PC-3 (cell line): ENCODE results near the gene ZNF277. TPM values are rescaled to one million over a fixed set of nuclear protein-coding genes. Genes with fewer than 3 reads are reported as not detected.

Experiments used
- ATAC-seq: fragments of 200-7000 bp; cut with Tn5 transposase; 2 replicates; pipeline ENCODE4 v1.9.1; 2020; ENCODE audit warnings: mild to moderate bottlenecking, moderate library complexity
- BruUV-seq: library from RNA; stranded (reverse); fragments of 400-500 nt; replicated peaks from 2 replicates; lab custom pipeline; 2021; lab: Mats Ljungman, UMichigan
- CTCF ChIA-PET: fragments of 300-600 bp; sonication (Branson Sonifier 250); formaldehyde crosslinking; loops from one replicate; lab custom pipeline; 2022; ENCODE audit warnings: antibody characterized with exemption; lab: Charles Lee
- POLR2A ChIA-PET: fragments of 300-600 bp; sonication (Branson Sonifier 250); formaldehyde crosslinking; loops from one replicate; lab custom pipeline; 2022; ENCODE audit warnings: antibody characterized with exemption; ENCODE audit not compliant: unreplicated experiment; lab: Charles Lee
- DNase-seq: peaks from one replicate; pipeline ENCODE4 v3.0.0-alpha.2; 2015
- H2AFZ ChIP-seq: fragments of 300-600 bp; sonication (generic); 2 replicates; pipeline ENCODE4 v1.6.0; 2016; ENCODE audit warnings: antibody characterized with exemption, low read length
- H3F3A ChIP-seq: fragments of 300-600 bp; sonication (generic); one replicate; pipeline ENCODE4 v1.6.0; 2017; ENCODE audit warnings: antibody characterized with exemption, low read length, control low read depth, mild to moderate bottlenecking; ENCODE audit not compliant: unreplicated experiment
- H3K27ac ChIP-seq: fragments of 300-600 bp; sonication (generic); 2 replicates; pipeline ENCODE4 v1.5.1; 2016; ENCODE audit warnings: mild to moderate bottlenecking, low read length
- H3K27me3 ChIP-seq: fragments of 300-600 bp; sonication (generic); 2 replicates; pipeline ENCODE4 v1.6.1; 2016; ENCODE audit warnings: low read length, mixed read lengths
- H3K36me3 ChIP-seq: fragments of 300-600 bp; sonication (generic); 2 replicates; pipeline ENCODE4 v1.6.1; 2016; ENCODE audit warnings: low read depth, mixed run types, low read length, mixed read lengths
- H3K4me1 ChIP-seq: fragments of 300-600 bp; sonication (generic); 2 replicates; pipeline ENCODE4 v1.5.1; 2016; ENCODE audit warnings: low read length; ENCODE audit not compliant: insufficient read depth
- H3K4me2 ChIP-seq: fragments of 300-600 bp; sonication (generic); 2 replicates; pipeline ENCODE4 v1.6.0; 2016; ENCODE audit warnings: low read length
- H3K4me3 ChIP-seq: fragments of 300-600 bp; sonication (generic); 2 replicates; pipeline ENCODE4 v1.5.1; 2016; ENCODE audit warnings: mild to moderate bottlenecking, low read length, mixed read lengths
- H3K79me2 ChIP-seq: fragments of 300-600 bp; sonication (generic); 2 replicates; pipeline ENCODE4 v1.6.1; 2017; ENCODE audit warnings: low read length, mixed read lengths
- H3K9ac ChIP-seq: fragments of 300-600 bp; sonication (generic); 2 replicates; pipeline ENCODE4 v1.6.0; 2016; ENCODE audit warnings: mild to moderate bottlenecking, low read length
- H3K9me2 ChIP-seq: fragments of 300-600 bp; sonication (generic); replicated peaks from 2 replicates; pipeline ENCODE4 v1.6.1; 2016; ENCODE audit warnings: mixed run types, low read length, mixed read lengths
- H3K9me3 ChIP-seq: fragments of 300-600 bp; sonication (generic); 2 replicates; pipeline ENCODE4 v1.6.1; 2016; ENCODE audit warnings: low read length, mixed read lengths
- H4K20me1 ChIP-seq: fragments of 300-600 bp; sonication (generic); 2 replicates; pipeline ENCODE4 v1.6.1; 2016; ENCODE audit warnings: low read length, mixed read lengths
- EZH2 ChIP-seq: fragments of 300-600 bp; sonication (generic); IDR thresholded peaks from one replicate; pipeline ENCODE4 v1.6.1; 2017; ENCODE audit warnings: antibody characterized with exemption, mild to moderate bottlenecking, low read length; ENCODE audit not compliant: unreplicated experiment
- EZH2phosphoT487 ChIP-seq: fragments of 300-600 bp; sonication (generic); IDR thresholded peaks from 2 replicates; pipeline ENCODE4 v1.6.1; 2018; ENCODE audit warnings: mild to moderate bottlenecking, antibody characterized with exemption, low read length, borderline replicate concordance
- intact Hi-C: fragments of 100-400 bp; cut with micrococcal nuclease; formaldehyde crosslinking; loops from 2 replicates; pipeline ENCODE4 v1.9.0; 2023
- total RNA-seq: library from RNA; depleted of rRNA; stranded (reverse); fragments of >200 nt; gene quantifications from 2 replicates; pipeline ENCODE4 v1.2.3, GENCODE V29; 2014
- TF ChIP-seq, protein P1 (sequence below): fragments of 300-600 bp; sonication (generic); conservative IDR thresholded peaks from 2 replicates; pipeline ENCODE4 v1.5.1; 2017; ENCODE audit warnings: antibody characterized with exemption, low read depth, mild to moderate bottlenecking, low read length

ZNF277 gene
- total RNA-seq, 1 experiment from 2014 or later = 14.0 TPM

DNA sequence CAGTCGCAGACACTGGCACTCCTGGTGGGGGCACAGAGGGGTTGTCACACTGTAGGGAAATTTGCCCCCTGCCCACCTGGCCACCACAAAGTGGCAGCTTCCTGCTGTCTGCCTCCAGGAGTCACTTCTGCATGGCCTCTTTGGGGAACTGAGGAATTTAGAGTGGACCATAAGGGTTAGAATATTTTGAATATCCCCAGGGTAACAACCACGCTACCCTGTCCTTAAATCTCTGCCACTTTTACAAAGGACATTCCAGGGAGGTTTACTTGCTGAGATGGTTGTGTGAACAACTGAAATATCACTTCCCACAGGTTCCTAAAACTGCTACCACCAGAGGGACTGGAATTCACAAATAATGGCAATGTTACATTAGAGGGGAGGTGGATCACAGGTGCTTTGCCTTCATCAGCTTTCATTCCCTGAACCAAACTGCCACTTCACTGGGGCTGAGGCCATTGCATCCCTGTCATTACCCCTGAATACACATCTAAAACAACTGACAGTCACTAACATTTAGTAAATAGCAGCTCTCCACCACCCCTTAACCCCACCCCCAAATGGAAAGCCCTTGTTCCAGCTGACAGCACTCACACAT, 155.7 kb downstream of the ZNF277 start:
- ChIA-PET POLR2A (no interaction called here), CTCF (no interaction called here)
- Histone ChIP-seq H3K4me1 (no peaks in the 10 kb centered on the region), H4K20me1 (no peaks in the 10 kb centered on the region), H3K9ac (no peak overlapping the region), H2AFZ (no peak overlapping the region), H3F3A (no peaks in the 10 kb centered on the region), H3K4me2 (no peak overlapping the region), H3K36me3 (no peaks in the 10 kb centered on the region), H3K79me2 (no peaks in the 10 kb centered on the region), H3K9me3 (no peaks in the 10 kb centered on the region), H3K4me3 (no peak overlapping the region), H3K27me3 (no peaks in the 10 kb centered on the region), H3K27ac (no peak overlapping the region), H3K9me2 (0 out of 2 replicates have a peak, but pooled peaks cover 2% of the 10 kb centered on the region)
- BruUV-seq = no TSS peak
- intact Hi-C loops = no loop called here
- ATAC-seq (no peak), DNase-seq (no peak)
- TF ChIP-seq EZH2 (no peak), EZH2phosphoT487 (no peak)
- TF ChIP-seq, protein P1, sequence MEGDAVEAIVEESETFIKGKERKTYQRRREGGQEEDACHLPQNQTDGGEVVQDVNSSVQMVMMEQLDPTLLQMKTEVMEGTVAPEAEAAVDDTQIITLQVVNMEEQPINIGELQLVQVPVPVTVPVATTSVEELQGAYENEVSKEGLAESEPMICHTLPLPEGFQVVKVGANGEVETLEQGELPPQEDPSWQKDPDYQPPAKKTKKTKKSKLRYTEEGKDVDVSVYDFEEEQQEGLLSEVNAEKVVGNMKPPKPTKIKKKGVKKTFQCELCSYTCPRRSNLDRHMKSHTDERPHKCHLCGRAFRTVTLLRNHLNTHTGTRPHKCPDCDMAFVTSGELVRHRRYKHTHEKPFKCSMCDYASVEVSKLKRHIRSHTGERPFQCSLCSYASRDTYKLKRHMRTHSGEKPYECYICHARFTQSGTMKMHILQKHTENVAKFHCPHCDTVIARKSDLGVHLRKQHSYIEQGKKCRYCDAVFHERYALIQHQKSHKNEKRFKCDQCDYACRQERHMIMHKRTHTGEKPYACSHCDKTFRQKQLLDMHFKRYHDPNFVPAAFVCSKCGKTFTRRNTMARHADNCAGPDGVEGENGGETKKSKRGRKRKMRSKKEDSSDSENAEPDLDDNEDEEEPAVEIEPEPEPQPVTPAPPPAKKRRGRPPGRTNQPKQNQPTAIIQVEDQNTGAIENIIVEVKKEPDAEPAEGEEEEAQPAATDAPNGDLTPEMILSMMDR = no peak

DNA sequence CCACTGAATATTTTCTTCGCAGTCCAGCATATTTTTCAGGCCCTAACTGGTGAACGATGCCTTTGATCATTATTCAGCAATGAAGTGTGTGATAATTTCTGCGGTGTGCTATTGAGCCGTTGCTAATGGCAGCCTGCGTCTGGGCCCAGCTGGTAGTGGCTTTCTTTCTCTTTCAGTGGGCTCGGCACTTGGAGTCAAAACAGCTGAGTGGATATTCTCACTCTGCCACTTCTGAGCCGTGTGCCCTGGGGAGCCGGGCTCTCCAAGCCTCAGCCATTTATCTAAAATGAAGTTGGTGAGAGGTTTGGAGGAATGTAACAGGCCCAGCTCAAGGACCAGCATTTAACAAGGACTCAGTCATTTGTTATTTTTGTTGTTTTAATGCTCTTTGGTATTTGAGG, 156.2 kb downstream of the ZNF277 start:
- ChIA-PET CTCF (no interaction called here), POLR2A (no interaction called here)
- no peaks in the 10 kb centered on the region for H3K36me3 ChIP-seq
- BruUV-seq = no TSS peak
- no peaks in the 10 kb centered on the region for H3F3A ChIP-seq
- no peak overlapping the region for H3K9ac ChIP-seq
- no peaks in the 10 kb centered on the region for H3K27me3 ChIP-seq
- no peak overlapping the region for H3K27ac ChIP-seq
- H3K9me2 ChIP-seq = 0 out of 2 replicates have a peak, but pooled peaks cover 2% of the 10 kb centered on the region
- no peak for DNase-seq
- no peak overlapping the region for H2AFZ ChIP-seq
- ATAC-seq = no peak
- no peaks in the 10 kb centered on the region for H3K9me3 ChIP-seq
- H3K79me2 ChIP-seq = no peaks in the 10 kb centered on the region
- no peaks in the 10 kb centered on the region for H4K20me1 ChIP-seq
- no peak overlapping the region for H3K4me3 ChIP-seq
- intact Hi-C loops = no loop called here
- no peaks in the 10 kb centered on the region for H3K4me1 ChIP-seq
- no peak overlapping the region for H3K4me2 ChIP-seq
- TF ChIP-seq, protein P1 = no peak
- TF ChIP-seq EZH2phosphoT487 (no peak), EZH2 (no peak)

DNA sequence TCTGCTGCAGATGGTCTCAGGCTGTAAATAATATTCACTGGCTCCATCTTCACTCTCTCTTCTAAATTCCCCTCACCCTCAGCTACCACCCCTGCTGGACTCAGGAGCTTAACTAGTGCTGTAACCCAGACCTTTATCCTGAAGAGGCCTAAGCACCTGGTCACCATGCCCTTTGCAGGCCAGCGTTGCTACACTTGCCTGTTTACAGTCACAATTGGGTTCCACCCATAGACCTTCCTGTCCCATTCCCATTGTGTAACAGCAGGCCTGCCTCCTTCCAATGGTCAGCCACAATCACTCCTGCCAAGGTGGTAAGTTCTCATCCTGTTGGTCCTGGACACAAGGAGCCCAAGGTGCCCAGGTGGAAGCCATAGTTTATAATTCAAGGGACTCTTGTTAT, 157.9 kb downstream of the ZNF277 start:
- intact Hi-C loops = no loop called here
- Histone ChIP-seq H2AFZ (no peak overlapping the region), H3K9ac (no peak overlapping the region), H4K20me1 (no peaks in the 10 kb centered on the region), H3K9me2 (0 out of 2 replicates have a peak, but pooled peaks cover 2% of the 10 kb centered on the region), H3K27me3 (no peaks in the 10 kb centered on the region), H3K79me2 (no peaks in the 10 kb centered on the region), H3K4me2 (no peak overlapping the region), H3F3A (no peaks in the 10 kb centered on the region), H3K4me3 (no peak overlapping the region), H3K27ac (no peak overlapping the region), H3K36me3 (no peaks in the 10 kb centered on the region), H3K4me1 (no peaks in the 10 kb centered on the region), H3K9me3 (no peaks in the 10 kb centered on the region)
- TF ChIP-seq EZH2 (no peak), EZH2phosphoT487 (no peak)
- TF ChIP-seq, protein P1 = no peak
- no peak for DNase-seq
- no TSS peak for BruUV-seq
- ChIA-PET CTCF (no interaction called here), POLR2A (no interaction called here)
- no peak for ATAC-seq
